HEK293 (cell line): Measurements from ENCODE around the gene DNAJC2.

Source experiments
- CTCF ChIP-seq: fragments of 450-650 bp; formaldehyde crosslinking; IDR thresholded peaks from 2 replicates; pipeline ENCODE4 v1.5.1; 2016; ENCODE audit warnings: missing biosample characterization, missing genetic modification characterization
- HOXA7 ChIP-seq: sonication (generic); formaldehyde crosslinking; IDR thresholded peaks from 2 replicates; pipeline ENCODE4 v1.8.1; 2022; ENCODE audit warnings: missing genetic modification reagents, borderline replicate concordance
- INSM2 ChIP-seq: fragments of 450-650 bp; formaldehyde crosslinking; IDR thresholded peaks from 2 replicates; pipeline ENCODE4 v1.5.1; 2016; ENCODE audit warnings: missing biosample characterization, missing genetic modification characterization
- OSR2 ChIP-seq: fragments of 450-650 bp; formaldehyde crosslinking; IDR thresholded peaks from 2 replicates; pipeline ENCODE4 v1.5.1; 2016; ENCODE audit warnings: missing biosample characterization, missing genetic modification characterization
- OVOL3 ChIP-seq: fragments of 450-650 bp; formaldehyde crosslinking; IDR thresholded peaks from 2 replicates; pipeline ENCODE4 v1.5.1; 2016; ENCODE audit warnings: missing biosample characterization, missing genetic modification characterization
- PRDM4 ChIP-seq: fragments of 450-650 bp; formaldehyde crosslinking; IDR thresholded peaks from 2 replicates; pipeline ENCODE4 v1.5.1; 2017; ENCODE audit warnings: missing biosample characterization, missing genetic modification characterization
- TRIM28 ChIP-seq: IDR thresholded peaks from 2 replicates; pipeline ENCODE4 v1.6.1; 2011; ENCODE audit warnings: low read length, control low read depth, borderline replicate concordance
- ZBTB21 ChIP-seq: fragments of 450-650 bp; formaldehyde crosslinking; IDR thresholded peaks from 2 replicates; pipeline ENCODE4 v1.5.1; 2017; ENCODE audit warnings: missing biosample characterization, missing genetic modification characterization
- ZBTB7A ChIP-seq: fragments of 450-650 bp; formaldehyde crosslinking; IDR thresholded peaks from 2 replicates; pipeline ENCODE4 v1.5.1; 2016; ENCODE audit warnings: low read depth, missing biosample characterization, missing genetic modification characterization
- ZNF10 ChIP-seq: fragments of 450-650 bp; formaldehyde crosslinking; IDR thresholded peaks from 2 replicates; pipeline ENCODE4 v1.5.1; 2017; ENCODE audit warnings: missing biosample characterization, missing genetic modification characterization
- ZNF132 ChIP-seq: fragments of 450-650 bp; formaldehyde crosslinking; IDR thresholded peaks from 2 replicates; pipeline ENCODE4 v1.5.1; 2017; ENCODE audit warnings: missing biosample characterization, missing genetic modification characterization, borderline replicate concordance
- ZNF140 ChIP-seq: fragments of 450-650 bp; formaldehyde crosslinking; IDR thresholded peaks from 2 replicates; pipeline ENCODE4 v1.5.1; 2016; ENCODE audit warnings: missing biosample characterization, missing genetic modification characterization
- ZNF169 ChIP-seq: fragments of 450-650 bp; formaldehyde crosslinking; IDR thresholded peaks from 2 replicates; pipeline ENCODE4 v1.5.1; 2016; ENCODE audit warnings: missing biosample characterization, missing genetic modification characterization
- ZNF26 ChIP-seq: fragments of 450-650 bp; formaldehyde crosslinking; IDR thresholded peaks from 2 replicates; pipeline ENCODE4 v1.5.1; 2016; ENCODE audit warnings: missing biosample characterization, missing genetic modification characterization
- ZNF423 ChIP-seq: fragments of 450-650 bp; formaldehyde crosslinking; IDR thresholded peaks from 2 replicates; pipeline ENCODE4 v1.5.1; 2016; ENCODE audit warnings: missing biosample characterization, missing genetic modification characterization
- ZNF48 ChIP-seq: fragments of 450-650 bp; formaldehyde crosslinking; IDR thresholded peaks from 2 replicates; pipeline ENCODE4 v1.5.1; 2016; ENCODE audit warnings: missing biosample characterization, missing genetic modification characterization
- ZNF548 ChIP-seq: fragments of 450-650 bp; formaldehyde crosslinking; IDR thresholded peaks from 2 replicates; pipeline ENCODE4 v1.5.1; 2016; ENCODE audit warnings: missing biosample characterization, missing genetic modification characterization
- ZNF623 ChIP-seq: fragments of 450-650 bp; formaldehyde crosslinking; IDR thresholded peaks from 2 replicates; pipeline ENCODE4 v1.5.1; 2016; ENCODE audit warnings: missing biosample characterization, missing genetic modification characterization
- ZNF658 ChIP-seq: fragments of 450-650 bp; formaldehyde crosslinking; IDR thresholded peaks from 2 replicates; pipeline ENCODE4; 2016; ENCODE audit warnings: missing biosample characterization, missing genetic modification characterization
- ZNF777 ChIP-seq: fragments of 450-650 bp; formaldehyde crosslinking; IDR thresholded peaks from 2 replicates; pipeline ENCODE4 v1.5.1; 2017; ENCODE audit warnings: missing biosample characterization, missing genetic modification characterization, borderline replicate concordance
- ZNF785 ChIP-seq: fragments of 450-650 bp; formaldehyde crosslinking; IDR thresholded peaks from 2 replicates; pipeline ENCODE4 v1.5.1; 2016; ENCODE audit warnings: missing biosample characterization, missing genetic modification characterization
- ZNF837 ChIP-seq: fragments of 450-650 bp; formaldehyde crosslinking; IDR thresholded peaks from 2 replicates; pipeline ENCODE4 v1.5.1; 2016; ENCODE audit warnings: missing biosample characterization, missing genetic modification characterization
- ZSCAN16 ChIP-seq: fragments of 450-650 bp; formaldehyde crosslinking; IDR thresholded peaks from 2 replicates; pipeline ENCODE4 v1.5.1; 2016; ENCODE audit warnings: missing biosample characterization, missing genetic modification characterization
- ZXDB ChIP-seq: fragments of 450-650 bp; formaldehyde crosslinking; IDR thresholded peaks from 2 replicates; pipeline ENCODE4 v1.5.1; 2016; ENCODE audit warnings: missing biosample characterization, missing genetic modification characterization
- TF ChIP-seq, protein P1 (sequence below): fragments of 450-650 bp; formaldehyde crosslinking; IDR thresholded peaks from 2 replicates; pipeline ENCODE4 v1.5.1; 2016; ENCODE audit warnings: missing biosample characterization, missing genetic modification characterization
- TF ChIP-seq, protein P2 (sequence below): fragments of 450-650 bp; formaldehyde crosslinking; IDR thresholded peaks from 2 replicates; pipeline ENCODE4 v1.5.1; 2016; ENCODE audit warnings: missing biosample characterization, missing genetic modification characterization

DNAJC2 gene

DNA sequence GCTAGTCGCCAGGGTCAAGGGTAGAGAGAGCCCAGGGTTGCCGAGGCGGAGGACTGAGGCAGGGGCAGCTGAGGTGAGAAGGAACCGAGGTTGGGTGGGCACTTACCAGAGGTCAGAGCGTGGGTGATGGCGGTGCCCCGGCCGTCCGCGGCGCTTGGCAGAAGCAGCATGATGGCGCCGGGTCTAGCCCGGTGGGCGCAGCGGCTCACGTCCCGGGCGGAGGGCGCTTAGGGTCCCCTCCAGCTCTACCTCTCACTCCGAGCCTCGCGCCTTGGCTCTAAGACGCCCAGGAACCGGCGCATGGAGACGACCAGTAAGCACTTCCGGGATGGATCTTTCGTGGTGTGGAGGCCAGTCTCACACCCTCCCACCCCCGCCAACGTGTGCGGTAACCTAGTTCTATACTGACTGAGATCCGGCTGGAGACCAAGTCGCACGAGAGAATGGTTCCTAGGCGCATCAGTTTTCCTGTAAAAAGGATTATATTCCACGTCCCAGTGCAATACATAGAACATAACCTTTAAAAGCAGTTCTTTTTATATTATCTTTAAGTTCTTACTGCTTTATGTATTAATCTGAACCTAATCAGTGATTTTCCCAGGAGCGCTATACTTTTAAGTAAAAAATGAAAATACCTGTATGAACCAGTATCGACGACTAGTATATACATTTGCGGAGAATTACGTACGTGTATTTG lies at the start of gene DNAJC2 (continued):
- TF ChIP-seq ZNF777 (tag by site-specific recombination) (no peak), OVOL3 (tag by site-specific recombination) (peak; percentile 71; the same call in 1 of the 2 replicates), ZNF837 (no peak), ZNF10 (0 out of 2 replicates have a peak, but pooled peaks have one; percentile 14), ZNF140 (tag by site-specific recombination) (no peak), HOXA7 (no peak), TRIM28 (0 out of 2 replicates have a peak, but pooled peaks have one; percentile 60), ZXDB (tag by site-specific recombination) (peak; percentile 92), ZNF48 (tag by site-specific recombination) (no peak), INSM2 (tag by site-specific recombination) (peak; percentile 63; the same call in 1 of the 2 replicates), ZBTB21 (tag by site-specific recombination) (0 out of 2 replicates have a peak, but pooled peaks have one; percentile 10), OSR2 (tag by site-specific recombination) (no peak; the same call in 1 of the 2 replicates), ZNF658 (tag by site-specific recombination) (no peak), PRDM4 (tag by site-specific recombination) (no peak), ZNF548 (tag by site-specific recombination) (no peak), ZNF169 (tag by site-specific recombination) (no peak), ZNF785 (tag by site-specific recombination) (no peak), ZNF132 (tag by site-specific recombination) (no peak), ZNF623 (tag by site-specific recombination) (no peak), ZNF423 (tag by site-specific recombination) (no peak), CTCF (tag by site-specific recombination) (0 out of 2 replicates have a peak, but pooled peaks have one; percentile 5), ZBTB7A (peak; percentile 88), ZSCAN16 (tag by site-specific recombination) (no peak), ZNF26 (tag by site-specific recombination) (no peak)
- TF ChIP-seq, protein P1, sequence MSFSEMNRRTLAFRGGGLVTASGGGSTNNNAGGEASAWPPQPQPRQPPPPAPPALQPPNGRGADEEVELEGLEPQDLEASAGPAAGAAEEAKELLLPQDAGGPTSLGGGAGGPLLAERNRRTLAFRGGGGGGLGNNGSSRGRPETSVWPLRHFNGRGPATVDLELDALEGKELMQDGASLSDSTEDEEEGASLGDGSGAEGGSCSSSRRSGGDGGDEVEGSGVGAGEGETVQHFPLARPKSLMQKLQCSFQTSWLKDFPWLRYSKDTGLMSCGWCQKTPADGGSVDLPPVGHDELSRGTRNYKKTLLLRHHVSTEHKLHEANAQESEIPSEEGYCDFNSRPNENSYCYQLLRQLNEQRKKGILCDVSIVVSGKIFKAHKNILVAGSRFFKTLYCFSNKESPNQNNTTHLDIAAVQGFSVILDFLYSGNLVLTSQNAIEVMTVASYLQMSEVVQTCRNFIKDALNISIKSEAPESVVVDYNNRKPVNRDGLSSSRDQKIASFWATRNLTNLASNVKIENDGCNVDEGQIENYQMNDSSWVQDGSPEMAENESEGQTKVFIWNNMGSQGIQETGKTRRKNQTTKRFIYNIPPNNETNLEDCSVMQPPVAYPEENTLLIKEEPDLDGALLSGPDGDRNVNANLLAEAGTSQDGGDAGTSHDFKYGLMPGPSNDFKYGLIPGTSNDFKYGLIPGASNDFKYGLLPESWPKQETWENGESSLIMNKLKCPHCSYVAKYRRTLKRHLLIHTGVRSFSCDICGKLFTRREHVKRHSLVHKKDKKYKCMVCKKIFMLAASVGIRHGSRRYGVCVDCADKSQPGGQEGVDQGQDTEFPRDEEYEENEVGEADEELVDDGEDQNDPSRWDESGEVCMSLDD (tag by site-specific recombination), result no peak
- TF ChIP-seq, protein P2, sequence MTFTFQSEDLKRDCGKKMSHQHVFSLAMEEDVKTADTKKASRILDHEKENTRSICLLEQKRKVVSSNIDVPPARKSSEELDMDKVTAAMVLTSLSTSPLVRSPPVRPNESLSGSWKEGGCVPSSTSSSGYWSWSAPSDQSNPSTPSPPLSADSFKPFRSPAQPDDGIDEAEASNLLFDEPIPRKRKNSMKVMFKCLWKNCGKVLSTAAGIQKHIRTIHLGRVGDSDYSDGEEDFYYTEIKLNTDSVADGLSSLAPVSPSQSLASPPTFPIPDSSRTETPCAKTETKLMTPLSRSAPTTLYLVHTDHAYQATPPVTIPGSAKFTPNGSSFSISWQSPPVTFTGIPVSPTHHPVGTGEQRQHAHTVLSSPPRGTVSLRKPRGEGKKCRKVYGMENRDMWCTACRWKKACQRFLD (tag by site-specific recombination), result 0 out of 2 replicates have a peak, but pooled peaks have one; percentile 11
